ENCODE measurements around the gene NUMB.

- TF ChIP-seq GATA3 (IDR thresholded peaks at IDR 0.05; ENCODE audit: low read depth, low read length) (no peak), GATA2 (IDR thresholded peaks at IDR 0.05; ENCODE audit: low read depth, low read length) (no peak)
Measured at GRCh38 chr14:73375861-73376260, 82.5 kb downstream of the NUMB start.
